ENCODE measurements around the gene SLC28A3.

Gene SLC28A3

GRCh38 chr9:84303061-84303460 lies 37.5 kb downstream of the SLC28A3 start:
- H3K4me3 ChIP-seq (ENCODE audit: low read depth, low read length), result no peak overlapping the region
- H3K79me2 ChIP-seq, result no peaks in the 10 kb centered on the region
- no peaks in the 10 kb centered on the region for H3K27me3 ChIP-seq (ENCODE audit: control insufficient read depth, insufficient read depth, low read length)
- H3K9ac ChIP-seq, result no peak overlapping the region
- no peak overlapping the region for H2AFZ ChIP-seq
- no peaks in the 10 kb centered on the region for H3K36me3 ChIP-seq (ENCODE audit: control insufficient read depth, insufficient read depth, low read length)
- no peak overlapping the region for H3K4me2 ChIP-seq (ENCODE audit: low read length)
- H3K27ac ChIP-seq, result no peak overlapping the region
- no peaks in the 10 kb centered on the region for H3K4me1 ChIP-seq
- H3K9me3 ChIP-seq (ENCODE audit: control insufficient read depth, low read length), result no peaks in the 10 kb centered on the region
- no peak for TF ChIP-seq CTCF (IDR thresholded peaks at IDR 0.05)

- Histone ChIP-seq H3K79me2 (no peaks in the 10 kb centered on the region), H2AFZ (no peak overlapping the region), H3K36me3 (ENCODE audit: control insufficient read depth, insufficient read depth, low read length) (no peaks in the 10 kb centered on the region), H3K9me3 (ENCODE audit: control insufficient read depth, low read length) (no peaks in the 10 kb centered on the region), H3K4me2 (ENCODE audit: low read length) (no peak overlapping the region), H3K4me1 (no peaks in the 10 kb centered on the region), H3K27me3 (ENCODE audit: control insufficient read depth, insufficient read depth, low read length) (no peaks in the 10 kb centered on the region), H3K9ac (no peak overlapping the region), H3K4me3 (ENCODE audit: low read depth, low read length) (no peak overlapping the region), H3K27ac (no peak overlapping the region)
- no peak for TF ChIP-seq CTCF (IDR thresholded peaks at IDR 0.05)
These were observed 38.7 kb downstream of the SLC28A3 start for GRCh38 chr9:84301851-84302250.

GRCh38 chr9:84300271-84300670 lies 40.3 kb downstream of the SLC28A3 start:
- no peaks in the 10 kb centered on the region for H3K79me2 ChIP-seq
- no peak for TF ChIP-seq CTCF (IDR thresholded peaks at IDR 0.05)

GRCh38 chr9:84297162-84297821 lies 43.3 kb downstream of the SLC28A3 start:
- H2AFZ ChIP-seq, result no peak overlapping the region
- no peaks in the 10 kb centered on the region for H3K79me2 ChIP-seq
- H3K4me1 ChIP-seq, result no peaks in the 10 kb centered on the region
- H3K4me3 ChIP-seq (ENCODE audit: low read depth, low read length), result no peak overlapping the region
- no peak overlapping the region for H3K9ac ChIP-seq
- no peaks in the 10 kb centered on the region for H3K9me3 ChIP-seq (ENCODE audit: control insufficient read depth, low read length)
- H3K27me3 ChIP-seq (ENCODE audit: control insufficient read depth, insufficient read depth, low read length), result no peaks in the 10 kb centered on the region
- H3K4me2 ChIP-seq (ENCODE audit: low read length), result no peak overlapping the region
- TF ChIP-seq CTCF (IDR thresholded peaks at IDR 0.05), result no peak
- no peaks in the 10 kb centered on the region for H3K36me3 ChIP-seq (ENCODE audit: control insufficient read depth, insufficient read depth, low read length)
- H3K27ac ChIP-seq, result no peak overlapping the region

More at GRCh38 chr9:84300271-84300670, 40.3 kb downstream of the SLC28A3 start:
- H3K4me3 ChIP-seq (ENCODE audit: low read depth, low read length), result no peak overlapping the region
- no peaks in the 10 kb centered on the region for H3K36me3 ChIP-seq (ENCODE audit: control insufficient read depth, insufficient read depth, low read length)
- no peaks in the 10 kb centered on the region for H3K27me3 ChIP-seq (ENCODE audit: control insufficient read depth, insufficient read depth, low read length)
- H3K9me3 ChIP-seq (ENCODE audit: control insufficient read depth, low read length), result no peaks in the 10 kb centered on the region
- H3K4me2 ChIP-seq (ENCODE audit: low read length), result no peak overlapping the region
- H3K27ac ChIP-seq, result no peak overlapping the region
- no peak overlapping the region for H2AFZ ChIP-seq
- no peak overlapping the region for H3K9ac ChIP-seq
- H3K4me1 ChIP-seq, result no peaks in the 10 kb centered on the region
